HepG2 (cell line): ENCODE measurements around the gene FLAD1. TPM values are rescaled to one million over a fixed set of nuclear protein-coding genes. Genes with fewer than 3 reads are reported as not detected.

ENCODE experiments used
- ATF7 ChIP-seq, 2 experiments: fragments of 450-650 bp in 1 of 2; sonication (generic) in 1 of 2; formaldehyde crosslinking in 1 of 2; IDR thresholded peaks; 2 replicates each; pipeline versions ENCODE4 v1.4.0 to v1.6.1; 2016 to 2020; ENCODE audit warnings: antibody characterized with exemption in 1 of 2, mild to moderate bottlenecking in 1 of 2, missing genetic modification reagents in 1 of 2
- CEBPG ChIP-seq: IDR thresholded peaks from 2 replicates; pipeline ENCODE4 v1.6.1; 2016
- CENPT ChIP-seq: sonication (generic); formaldehyde crosslinking; IDR thresholded peaks from 2 replicates; pipeline ENCODE4 v1.8.0; 2022; ENCODE audit warnings: low read depth, mild to moderate bottlenecking, moderate library complexity, missing genetic modification reagents
- ELF1 ChIP-seq: sonication (generic); formaldehyde crosslinking; IDR thresholded peaks from 2 replicates; pipeline ENCODE4 v1.4.0; 2020; ENCODE audit warnings: missing genetic modification reagents
- FOXM1 ChIP-seq: sonication (generic); formaldehyde crosslinking; IDR thresholded peaks from 2 replicates; pipeline ENCODE4 v1.5.0; 2020; ENCODE audit warnings: missing genetic modification reagents
- HMGXB3 ChIP-seq: sonication (generic); formaldehyde crosslinking; IDR thresholded peaks from 2 replicates; pipeline ENCODE4 v1.4.0; 2020; ENCODE audit warnings: missing genetic modification reagents, borderline replicate concordance
- HNF1B ChIP-seq: sonication (generic); formaldehyde crosslinking; IDR thresholded peaks from 2 replicates; pipeline ENCODE4 v1.5.1; 2020; ENCODE audit warnings: mild to moderate bottlenecking, moderate library complexity, missing genetic modification reagents
- MXI1 ChIP-seq: IDR thresholded peaks from 3 replicates; pipeline ENCODE4 v1.6.1; 2012; ENCODE audit warnings: low read depth, low read length, inconsistent platforms, borderline replicate concordance
- NAIF1 ChIP-seq: sonication (generic); formaldehyde crosslinking; IDR thresholded peaks from 2 replicates; pipeline ENCODE4 v1.5.0; 2020; ENCODE audit warnings: mild to moderate bottlenecking, missing genetic modification reagents, borderline replicate concordance
- NFIB ChIP-seq: sonication (generic); formaldehyde crosslinking; IDR thresholded peaks from 2 replicates; pipeline ENCODE4 v1.9.0; 2021; ENCODE audit warnings: missing genetic modification reagents, mild to moderate bottlenecking, borderline replicate concordance
- NKX3-1 ChIP-seq: sonication (generic); formaldehyde crosslinking; IDR thresholded peaks from 2 replicates; pipeline ENCODE4 v1.5.0; 2020; ENCODE audit warnings: missing genetic modification reagents
- PLRG1 ChIP-seq: fragments of 450-650 bp; conservative IDR thresholded peaks from 2 replicates; pipeline ENCODE4 v1.6.1; 2016
- RAD51 ChIP-seq: fragments of 450-650 bp; IDR thresholded peaks from 2 replicates; pipeline ENCODE4 v1.6.1; 2016; ENCODE audit warnings: borderline replicate concordance
- RBM39 ChIP-seq: fragments of 200-400 bp; formaldehyde crosslinking; IDR thresholded peaks from one replicate; pipeline ENCODE4 v1.6.1; 2018; ENCODE audit warnings: antibody characterized with exemption, mild to moderate bottlenecking, low read depth, low read length; ENCODE audit not compliant: poor library complexity, severe bottlenecking
- ZNF20 ChIP-seq: sonication (generic); formaldehyde crosslinking; IDR thresholded peaks from 2 replicates; pipeline ENCODE4 v1.4.0; 2020; ENCODE audit warnings: mild to moderate bottlenecking, moderate library complexity, missing genetic modification reagents
- ZNF225 ChIP-seq: sonication (generic); formaldehyde crosslinking; IDR thresholded peaks from 2 replicates; pipeline ENCODE4 v1.4.0; 2020; ENCODE audit warnings: mild to moderate bottlenecking, missing genetic modification reagents
- ZNF691 ChIP-seq: sonication (generic); formaldehyde crosslinking; IDR thresholded peaks from 2 replicates; pipeline ENCODE4 v1.4.0; 2020; ENCODE audit warnings: missing genetic modification reagents, low read depth, mild to moderate bottlenecking, borderline replicate concordance
- ZNF883 ChIP-seq: sonication (generic); formaldehyde crosslinking; IDR thresholded peaks from 2 replicates; pipeline ENCODE4 v1.5.1; 2020; ENCODE audit warnings: mild to moderate bottlenecking, missing genetic modification reagents; ENCODE audit errors: not compliant biosample characterization
- ZSCAN25 ChIP-seq: sonication (generic); formaldehyde crosslinking; IDR thresholded peaks from 2 replicates; pipeline ENCODE4 v1.8.0; 2022; ENCODE audit warnings: mild to moderate bottlenecking, missing genetic modification reagents
- ZSCAN9 ChIP-seq: IDR thresholded peaks from 2 replicates; pipeline ENCODE4 v1.6.1; 2016; ENCODE audit warnings: borderline replicate concordance
- polyA plus RNA-seq, 8 experiments: library from polyadenylated mRNA; depleted of rRNA in 3 of 8; stranded (reverse) in 7 of 8; unstranded in 1 of 8; fragments of >200 nt; fragmentation: Illumina TruSeq in 4 of 8; extraction: Trizol in 4 of 8; gene quantifications; 2 replicates each; pipeline versions ENCODE4 v1.2.1 to v1.2.3, GENCODE V29; 2011 to 2016; ENCODE audit warnings: low read depth in 4 of 8, missing spikeins in 1 of 8, mixed read lengths in 1 of 8; ENCODE audit not compliant: insufficient read depth in 1 of 8
- total RNA-seq, 5 experiments: library from RNA; depleted of rRNA; stranded (reverse); fragments of >200 nt; fragmentation: Illumina TruSeq; extraction: Trizol; gene quantifications; 2 replicates each; pipeline ENCODE4 v1.2.3, GENCODE V29; 2016; ENCODE audit warnings: low read depth in 1 of 5
- TF ChIP-seq, protein P1 (sequence below): sonication (generic); formaldehyde crosslinking; IDR thresholded peaks from 2 replicates; pipeline ENCODE4 v1.8.0; 2022; ENCODE audit warnings: mild to moderate bottlenecking, missing genetic modification reagents, moderate library complexity

The FLAD1 gene
- total and polyA plus RNA-seq, 2 of the 13 experiments (the other 11 are each of a cell fraction or from before 2014, with no cell fraction given), result 25.9 to 32.8 TPM

DNA sequence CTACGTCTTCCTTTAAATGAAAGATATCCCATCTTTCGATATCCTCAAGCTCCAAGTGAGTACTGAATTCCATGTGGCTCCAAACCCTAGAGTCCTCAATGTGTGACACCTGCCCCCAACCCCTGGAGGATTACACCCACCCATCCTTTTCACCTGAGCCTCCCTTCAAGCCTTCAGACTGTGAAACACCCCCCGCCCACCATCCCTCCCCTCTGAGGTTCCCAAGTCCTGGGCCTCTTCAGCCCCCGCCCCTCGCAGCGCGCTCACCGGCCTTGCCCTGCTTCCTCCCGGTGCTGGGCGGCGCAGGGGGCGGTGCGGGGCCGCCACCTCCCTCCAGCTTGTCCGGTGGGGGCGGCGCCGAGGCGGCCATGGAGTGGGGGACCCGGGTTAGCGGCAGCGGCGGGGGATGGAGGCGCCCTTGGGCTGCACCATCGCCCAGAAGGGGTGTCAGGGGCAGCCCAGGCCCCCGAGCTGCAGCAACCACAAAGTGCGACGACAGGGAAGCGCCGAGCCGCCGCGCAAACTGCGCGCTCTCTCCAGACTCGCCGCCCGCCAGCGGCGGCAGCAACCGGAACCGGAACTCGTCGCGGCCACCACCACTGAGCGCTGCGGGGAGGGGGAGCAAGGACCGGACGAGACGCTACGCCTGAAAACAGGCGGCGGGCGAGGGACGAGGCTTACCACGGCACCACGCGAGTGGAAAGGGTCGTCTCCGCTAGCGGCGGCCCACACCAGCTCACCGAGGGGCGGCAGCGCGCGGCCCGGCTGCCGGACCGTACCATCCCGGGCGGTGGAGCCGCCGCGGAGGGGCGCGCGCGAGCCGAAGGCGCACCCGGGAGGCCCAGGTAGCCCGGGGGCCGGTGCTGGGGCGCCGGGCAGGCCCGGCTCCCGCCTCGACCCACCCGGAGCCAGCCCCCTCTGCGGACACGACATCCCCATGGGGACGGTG, 21.7 kb upstream of the FLAD1 start, which contains the start of gene PYGO2 (continued):
- TF ChIP-seq ZNF691 (CRISPR knock-in tag), result no peak; the same call in 1 of the 2 replicates
- TF ChIP-seq ZNF20 (CRISPR knock-in tag), result 0 out of 2 replicates have a peak, but pooled peaks have one; percentile 14
- TF ChIP-seq CENPT, result 0 out of 2 replicates have a peak, but pooled peaks have one; percentile 61
- TF ChIP-seq ZSCAN25 (CRISPR knock-in tag), result 0 out of 2 replicates have a peak, but pooled peaks have one; percentile 24
- TF ChIP-seq HNF1B, result no peak
- TF ChIP-seq ZSCAN9 (CRISPR knock-in tag), result peak; percentile 60; the same call in 1 of the 2 replicates
- no peak for TF ChIP-seq PLRG1
- TF ChIP-seq MXI1, result 0 out of 3 replicates have a peak, but pooled peaks have one; percentile 61
- no peak for TF ChIP-seq RAD51
- TF ChIP-seq HMGXB3, result peak; percentile 15; the same call in 1 of the 2 replicates
- no peak for TF ChIP-seq NFIB (CRISPR knock-in tag)
- peak; percentile 66 for TF ChIP-seq ELF1 (CRISPR knock-in tag)
- TF ChIP-seq, protein P1, sequence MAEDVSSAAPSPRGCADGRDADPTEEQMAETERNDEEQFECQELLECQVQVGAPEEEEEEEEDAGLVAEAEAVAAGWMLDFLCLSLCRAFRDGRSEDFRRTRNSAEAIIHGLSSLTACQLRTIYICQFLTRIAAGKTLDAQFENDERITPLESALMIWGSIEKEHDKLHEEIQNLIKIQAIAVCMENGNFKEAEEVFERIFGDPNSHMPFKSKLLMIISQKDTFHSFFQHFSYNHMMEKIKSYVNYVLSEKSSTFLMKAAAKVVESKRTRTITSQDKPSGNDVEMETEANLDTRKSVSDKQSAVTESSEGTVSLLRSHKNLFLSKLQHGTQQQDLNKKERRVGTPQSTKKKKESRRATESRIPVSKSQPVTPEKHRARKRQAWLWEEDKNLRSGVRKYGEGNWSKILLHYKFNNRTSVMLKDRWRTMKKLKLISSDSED (CRISPR knock-in tag), result no peak
- TF ChIP-seq ATF7 (IDR thresholded peaks at IDR 0.05), result no peak
- TF ChIP-seq ATF7 (CRISPR knock-in tag; IDR thresholded peaks at IDR 0.05), result 0 out of 2 replicates have a peak, but pooled peaks have one; percentile 51
- TF ChIP-seq RBM39, result peak; percentile 41
- peak; percentile 83 for TF ChIP-seq NAIF1
- TF ChIP-seq NKX3-1 (CRISPR knock-in tag), result peak; percentile 81; the same call in 1 of the 2 replicates
- no peak for TF ChIP-seq FOXM1 (CRISPR knock-in tag)
- no peak for TF ChIP-seq CEBPG (CRISPR knock-in tag)
- TF ChIP-seq ZNF883 (CRISPR knock-in tag), result no peak
- TF ChIP-seq ZNF225 (CRISPR knock-in tag), result no peak
